ENCODE data around the gene SCD5. TPM values are rescaled to one million over a fixed set of nuclear protein-coding genes. Genes with fewer than 3 reads are reported as not detected.

The SCD5 gene
- polyA plus RNA-seq, 3 donors, result 33.8 to 46.9 (median 40.1) TPM

DNA sequence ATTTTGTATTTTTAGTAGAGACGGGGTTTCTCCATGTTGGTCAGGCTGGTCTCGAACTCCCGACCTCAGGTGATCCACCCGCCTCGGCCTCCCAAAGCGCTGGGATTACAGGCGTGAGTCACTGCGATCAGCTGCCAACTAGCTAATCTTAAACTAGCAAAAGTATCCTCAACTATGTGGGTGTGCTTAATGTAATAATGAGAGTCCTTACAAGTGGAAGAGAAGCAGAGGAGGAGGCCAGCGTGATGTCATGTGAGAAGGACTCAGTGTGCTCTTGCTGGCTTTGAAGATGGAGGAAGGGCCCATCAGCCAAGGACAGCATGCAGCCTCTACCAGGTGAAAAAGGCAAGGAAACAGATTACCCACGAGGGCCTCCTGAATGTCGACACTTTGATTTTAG is 19.6 kb downstream of the SCD5 start:
- DNase-seq (ENCODE audit: extremely low read depth in 1 of 11, low read depth in 9 of 11, low spot score in 4 of 11), result no peak

DNA sequence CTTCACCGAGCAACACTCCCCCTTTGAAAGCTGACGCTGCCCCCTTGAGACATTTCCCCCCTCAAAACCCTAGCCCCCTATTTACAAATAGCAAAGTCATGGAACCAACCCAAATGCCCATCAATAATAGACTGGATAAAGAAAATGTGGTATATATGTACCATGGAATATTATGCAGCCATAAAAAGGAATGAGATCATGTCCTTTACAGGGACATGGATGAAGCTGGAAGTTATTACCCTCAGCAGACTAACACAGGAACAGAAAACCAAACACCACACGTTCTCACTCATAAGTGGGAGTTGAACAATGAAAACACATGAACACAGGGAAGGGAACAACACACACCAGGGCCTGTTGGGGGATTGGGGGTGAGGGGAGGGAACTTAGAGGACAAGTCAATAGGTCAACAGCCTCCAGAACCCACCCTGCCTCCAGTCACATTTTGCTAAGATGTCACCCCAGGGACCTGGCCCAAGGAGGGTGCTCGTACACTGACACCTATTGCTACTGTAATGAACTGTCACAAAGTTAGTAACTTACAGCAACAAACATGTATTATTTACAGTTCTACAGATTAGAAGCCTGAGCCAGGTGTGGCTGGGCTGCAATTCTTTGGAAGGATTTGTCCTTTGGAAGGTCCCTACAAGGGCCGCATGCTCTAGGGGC is 20.6 kb downstream of the SCD5 start:
- no peak for DNase-seq (ENCODE audit: extremely low read depth in 1 of 11, low read depth in 9 of 11, low spot score in 4 of 11)

DNA sequence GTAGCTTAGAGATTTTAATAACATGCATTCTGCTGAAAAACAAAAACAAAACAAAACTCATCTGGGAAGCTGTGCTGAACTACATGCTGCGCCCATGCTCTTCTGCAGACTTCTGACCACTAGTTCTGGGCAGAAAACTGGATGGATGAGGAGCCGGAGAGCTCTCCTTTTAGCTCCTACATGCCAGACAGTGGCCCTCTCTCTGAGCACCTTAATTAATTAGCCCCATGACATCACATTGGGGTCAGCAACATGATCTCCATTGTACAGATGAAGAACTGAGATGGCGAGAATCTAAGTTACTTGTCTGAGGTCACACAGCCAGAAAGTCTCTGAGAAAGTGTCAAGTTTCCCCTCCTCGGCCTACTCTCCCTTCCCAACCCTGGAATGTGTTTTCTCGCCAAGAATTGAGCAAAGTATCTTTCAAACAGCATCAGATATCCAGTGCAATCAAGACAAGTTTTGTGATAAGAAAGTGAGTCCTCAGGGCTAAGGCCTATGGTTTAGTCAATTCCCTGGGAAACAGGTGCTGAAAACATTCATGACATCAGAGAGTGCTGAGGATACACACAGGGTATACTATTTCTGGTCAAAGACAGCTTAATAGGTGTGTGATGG is 21.6 kb downstream of the SCD5 start:
- DNase-seq (ENCODE audit: extremely low read depth in 1 of 11, low read depth in 9 of 11, low spot score in 4 of 11), result no peak

DNA sequence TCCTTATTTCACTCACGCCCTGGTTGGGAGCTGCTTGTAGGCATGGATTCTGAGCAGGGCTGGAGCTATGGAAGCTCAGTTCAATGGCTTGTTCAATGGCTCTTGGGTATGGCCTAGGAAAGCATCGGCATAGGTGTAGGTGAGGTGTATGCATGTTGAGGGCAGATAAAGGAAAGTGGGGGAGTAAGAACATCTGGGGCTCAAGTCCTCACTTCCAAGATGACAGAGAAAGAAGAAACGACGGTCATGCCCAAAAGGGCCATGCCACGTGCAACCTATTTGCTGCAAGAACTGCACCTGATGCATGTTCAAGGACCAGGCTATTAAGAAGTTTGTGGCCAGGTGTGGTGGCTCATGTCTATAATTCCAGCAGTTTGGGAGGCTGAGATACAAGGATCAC is 23.4 kb downstream of the SCD5 start:
- DNase-seq (ENCODE audit: extremely low read depth in 1 of 11, low read depth in 9 of 11, low spot score in 4 of 11), result no peak

DNA sequence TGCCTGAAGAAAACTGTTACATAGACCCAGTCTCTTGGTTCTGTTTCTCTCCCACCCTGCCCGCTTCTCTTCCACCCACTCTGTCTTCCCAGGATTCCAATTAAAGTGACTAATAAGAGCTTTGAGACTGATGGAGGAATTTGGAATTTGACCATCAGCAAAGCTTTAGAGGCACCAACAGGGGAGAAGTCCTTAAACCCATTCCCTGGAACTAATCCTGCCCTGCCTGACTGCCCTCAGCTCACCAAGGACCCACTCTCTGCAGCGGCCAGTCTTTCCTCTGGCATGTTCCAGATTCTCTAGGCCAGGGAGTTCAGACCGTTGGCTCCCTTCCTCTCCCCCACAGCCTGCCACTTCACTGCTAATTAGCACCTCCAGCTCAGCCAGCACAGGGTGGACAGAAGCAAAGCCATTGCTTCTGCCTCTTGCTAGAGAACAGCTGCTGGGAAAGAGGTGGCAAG is 23.9 kb downstream of the SCD5 start:
- no peak for DNase-seq (ENCODE audit: extremely low read depth in 1 of 11, low read depth in 9 of 11, low spot score in 4 of 11)

DNA sequence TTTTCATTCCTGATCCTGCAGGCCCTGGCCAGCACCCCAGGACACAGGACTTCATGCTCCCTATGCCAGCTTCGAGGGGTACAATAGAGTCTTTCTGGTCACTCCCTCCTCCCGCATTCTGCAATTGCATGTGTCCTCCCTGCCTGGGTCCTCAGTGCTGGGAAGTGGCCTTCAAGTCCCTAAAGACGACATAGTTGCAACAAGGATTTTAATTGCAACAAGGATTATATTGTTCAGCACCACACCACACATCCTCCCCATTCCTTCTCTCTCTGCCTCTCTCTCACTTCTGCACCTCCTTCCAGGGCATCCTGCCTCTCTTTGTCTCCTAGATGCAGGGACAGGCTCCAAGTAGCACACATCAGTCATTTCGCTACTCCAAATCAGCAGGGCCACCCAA is 25.5 kb downstream of the SCD5 start:
- DNase-seq (ENCODE audit: extremely low read depth in 1 of 11, low read depth in 9 of 11, low spot score in 4 of 11), result no peak

DNA sequence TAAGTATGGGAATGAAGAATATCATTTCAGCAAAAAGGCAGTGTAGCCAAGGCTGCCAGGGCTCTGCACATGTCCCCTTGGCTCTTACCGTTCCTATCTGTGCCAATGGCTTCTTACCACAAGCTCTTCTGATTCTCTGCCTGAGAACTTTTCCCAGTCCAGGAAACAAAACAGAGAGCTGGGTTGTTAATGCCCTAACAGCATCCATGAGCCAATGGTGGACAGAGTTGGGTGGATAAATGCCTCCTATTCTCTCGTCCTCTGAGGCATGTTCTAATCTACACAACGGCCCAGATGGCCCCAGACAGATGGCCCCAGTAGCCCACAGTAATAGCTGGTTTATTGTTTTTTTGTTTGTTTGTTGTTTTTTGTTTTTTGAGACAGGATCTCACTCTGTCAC is 28.0 kb downstream of the SCD5 start:
- no peak for DNase-seq (ENCODE audit: extremely low read depth in 1 of 11, low read depth in 9 of 11, low spot score in 4 of 11)

DNA sequence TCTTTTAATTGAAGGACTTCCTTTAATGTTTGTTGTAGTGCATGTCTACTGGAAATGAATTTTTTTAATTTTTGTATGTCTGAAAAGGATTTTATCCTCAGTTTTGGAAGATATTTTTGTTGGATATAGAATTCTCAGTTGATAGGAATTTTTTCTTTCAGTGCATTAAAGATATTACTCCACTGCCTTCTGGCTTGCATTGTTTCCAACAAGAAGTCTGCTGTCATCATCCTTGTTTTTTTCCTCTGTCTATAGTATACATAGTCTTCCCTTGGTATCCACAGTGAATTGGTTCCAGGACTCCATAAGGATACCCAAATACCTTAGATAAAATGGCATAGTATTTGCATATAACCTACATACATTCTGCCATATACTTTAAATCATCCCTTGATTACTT is 33.5 kb downstream of the SCD5 start:
- DNase-seq (ENCODE audit: extremely low read depth in 1 of 11, low read depth in 9 of 11, low spot score in 4 of 11), result no peak

DNA sequence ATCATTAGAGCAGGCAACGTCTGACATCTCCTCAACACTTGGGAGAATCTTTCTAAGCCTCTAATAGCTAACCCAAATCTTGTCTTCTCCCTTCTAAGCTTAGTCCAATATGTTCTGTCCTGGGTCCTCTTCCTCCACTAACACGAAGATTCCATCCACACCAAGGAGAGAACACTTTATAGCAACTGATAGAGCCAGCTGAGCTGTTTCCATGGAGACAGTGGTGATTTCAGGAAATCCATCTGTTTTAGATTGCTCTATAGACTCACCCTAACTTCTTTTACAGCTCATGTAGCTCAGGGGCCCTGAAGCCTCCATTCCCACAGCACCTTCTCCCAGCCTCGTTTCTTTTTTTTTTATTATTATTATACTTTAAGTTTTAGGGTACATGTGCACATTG is 37.4 kb downstream of the SCD5 start:
- no peak for DNase-seq (ENCODE audit: extremely low read depth in 1 of 11, low read depth in 9 of 11, low spot score in 4 of 11)

DNA sequence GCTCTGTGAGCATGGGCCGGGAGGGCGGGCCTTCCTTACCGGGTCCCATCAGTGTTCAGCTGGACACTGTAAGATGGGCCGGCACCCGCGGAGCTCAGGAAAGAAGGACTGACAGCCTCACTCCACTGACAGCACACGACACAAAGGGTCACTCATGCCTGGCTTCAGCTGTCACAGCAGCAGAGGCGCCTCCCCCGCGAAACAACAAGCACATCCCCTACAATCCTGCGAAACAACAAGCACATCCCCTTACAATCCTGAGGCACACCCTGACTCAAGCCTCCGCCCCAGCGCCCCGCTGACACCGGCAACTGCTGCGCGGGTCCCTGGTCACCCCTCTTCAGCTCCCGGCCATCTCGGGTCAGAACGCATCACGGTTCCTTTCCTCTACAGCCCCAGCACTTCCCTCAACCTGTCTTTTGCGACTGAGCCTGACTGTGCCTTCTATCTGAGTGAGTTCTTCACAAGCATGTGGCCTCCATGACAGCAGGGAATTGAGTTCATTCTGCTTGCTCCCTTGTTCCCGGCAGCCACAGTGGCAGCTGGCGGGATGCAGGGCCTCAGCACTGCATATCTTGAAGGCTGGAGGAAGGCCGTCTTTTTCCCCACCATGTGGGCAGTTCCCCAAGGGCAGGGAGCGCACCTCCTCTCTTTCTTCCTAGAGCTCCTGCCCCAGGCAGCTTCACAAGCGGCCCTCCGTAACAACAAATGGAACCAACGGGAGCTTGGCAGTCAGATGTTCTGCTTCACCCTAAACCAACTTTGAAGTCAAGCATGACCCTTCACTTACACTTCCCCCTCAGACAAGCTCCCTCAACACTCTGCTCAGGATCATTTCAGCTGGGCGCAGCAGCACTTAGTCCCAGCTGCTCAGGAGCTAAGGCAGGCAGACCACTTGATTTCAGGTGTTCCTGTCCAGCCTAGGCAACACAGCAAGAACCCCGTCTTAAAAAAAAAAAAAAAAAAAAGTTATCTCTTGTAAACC is 39.6 kb downstream of the SCD5 start:
- DNase-seq (ENCODE audit: extremely low read depth in 1 of 11, low read depth in 9 of 11, low spot score in 4 of 11), result no peak

DNA sequence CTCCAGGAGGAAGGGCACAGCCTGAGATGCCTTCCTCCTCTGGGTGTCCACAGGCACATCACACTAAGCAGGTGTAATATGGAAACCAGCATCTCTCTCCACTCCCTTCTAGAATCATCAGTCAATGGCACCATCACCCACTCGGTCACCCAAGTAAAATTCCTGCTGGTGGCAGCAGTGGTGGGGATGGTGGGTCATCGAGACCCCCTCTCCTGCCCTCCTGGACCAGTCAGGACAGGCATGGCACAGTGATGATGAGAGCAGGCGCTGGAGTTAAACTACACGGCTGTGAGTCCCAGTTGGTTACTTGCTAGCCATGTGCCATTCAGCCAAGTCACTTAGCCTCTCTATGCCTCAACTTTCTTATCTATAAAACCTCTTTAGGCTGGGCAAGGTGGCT is 42.5 kb downstream of the SCD5 start:
- no peak for DNase-seq (ENCODE audit: extremely low read depth in 1 of 11, low read depth in 9 of 11, low spot score in 4 of 11)

DNA sequence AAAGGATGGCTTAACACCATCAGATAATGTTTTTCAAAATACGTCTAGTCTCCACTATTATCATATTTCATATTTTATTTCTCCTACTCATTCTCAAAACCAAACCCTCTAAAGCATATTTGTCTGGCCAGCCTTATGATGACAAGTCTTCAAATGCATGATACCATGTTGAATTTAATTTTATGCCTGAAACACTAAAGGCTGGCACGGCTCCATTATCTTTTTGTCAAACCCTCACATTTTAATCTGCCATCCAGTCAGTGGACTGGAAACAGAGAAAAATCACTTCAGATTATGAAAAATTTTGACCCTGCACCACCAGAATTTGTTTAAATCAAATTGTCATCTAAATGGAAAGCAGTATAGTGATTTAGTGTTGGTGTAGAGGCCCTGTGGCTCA is 42.9 kb downstream of the SCD5 start:
- DNase-seq (ENCODE audit: extremely low read depth in 1 of 11, low read depth in 9 of 11, low spot score in 4 of 11), result no peak

DNA sequence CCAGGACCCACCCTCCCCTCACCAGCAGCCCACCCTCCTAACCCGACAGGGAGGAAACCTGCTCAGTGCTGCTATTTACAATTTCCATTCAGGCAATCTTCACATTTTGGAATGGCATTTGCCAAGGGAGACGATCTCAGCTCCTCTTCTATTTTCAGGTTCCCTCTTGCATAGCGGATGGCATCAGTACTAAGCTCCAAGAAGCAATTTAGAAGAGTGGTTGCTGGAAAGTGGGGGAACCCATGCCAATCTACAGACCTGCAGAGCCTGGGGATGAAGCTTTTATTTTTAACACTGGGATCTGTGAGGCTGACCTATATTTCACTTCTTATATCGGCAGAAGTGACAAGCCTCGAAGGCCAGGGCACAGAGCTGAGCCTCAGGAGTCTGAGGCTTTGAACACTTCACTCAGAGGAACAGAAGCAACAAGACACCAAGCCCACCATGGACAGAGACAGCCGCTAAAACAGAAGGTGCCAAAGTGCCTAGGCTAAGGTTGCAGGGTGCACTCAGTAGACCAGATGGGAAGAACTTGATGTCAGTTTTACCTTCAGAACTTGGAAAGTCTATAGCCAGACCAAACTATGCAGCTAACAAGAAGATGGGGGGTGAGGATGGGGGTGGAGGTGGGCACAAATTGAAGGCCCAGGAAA is 44.0 kb downstream of the SCD5 start:
- no peak for DNase-seq (ENCODE audit: extremely low read depth in 1 of 11, low read depth in 9 of 11, low spot score in 4 of 11)

DNA sequence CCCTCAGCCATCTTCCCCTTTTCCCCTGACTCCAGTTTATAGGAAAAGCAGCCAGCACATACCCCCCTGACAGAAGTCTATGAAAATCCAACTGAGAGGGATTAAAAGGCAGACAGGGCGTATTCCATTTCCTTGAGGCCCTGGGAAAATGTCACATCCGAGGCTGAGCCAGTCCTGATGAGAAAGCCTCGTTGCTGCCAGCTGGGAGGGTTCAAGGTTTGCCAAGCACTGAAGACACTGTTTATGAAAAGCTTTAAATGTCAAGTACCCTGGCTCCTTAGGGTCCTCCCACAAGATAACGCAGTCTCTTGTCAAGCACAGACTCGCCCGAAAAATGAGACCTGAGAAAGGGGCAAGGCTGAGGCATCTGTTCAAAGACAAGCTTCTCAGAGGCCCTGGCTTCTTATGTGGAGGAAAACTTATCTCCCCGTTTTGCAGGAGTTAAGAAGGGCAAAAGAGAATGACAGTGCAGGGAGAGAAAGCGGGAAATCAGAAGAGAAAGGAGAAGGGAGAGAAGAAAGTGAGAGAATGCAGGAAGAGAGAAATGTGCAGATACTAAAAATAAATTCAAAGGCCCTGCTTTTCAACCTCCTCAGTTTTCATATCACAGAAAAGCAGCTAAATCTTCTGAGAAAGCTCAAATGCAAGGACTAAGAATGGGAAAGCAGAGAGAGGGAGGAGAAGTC is 44.7 kb downstream of the SCD5 start:
- no peak for DNase-seq (ENCODE audit: extremely low read depth in 1 of 11, low read depth in 9 of 11, low spot score in 4 of 11)

DNA sequence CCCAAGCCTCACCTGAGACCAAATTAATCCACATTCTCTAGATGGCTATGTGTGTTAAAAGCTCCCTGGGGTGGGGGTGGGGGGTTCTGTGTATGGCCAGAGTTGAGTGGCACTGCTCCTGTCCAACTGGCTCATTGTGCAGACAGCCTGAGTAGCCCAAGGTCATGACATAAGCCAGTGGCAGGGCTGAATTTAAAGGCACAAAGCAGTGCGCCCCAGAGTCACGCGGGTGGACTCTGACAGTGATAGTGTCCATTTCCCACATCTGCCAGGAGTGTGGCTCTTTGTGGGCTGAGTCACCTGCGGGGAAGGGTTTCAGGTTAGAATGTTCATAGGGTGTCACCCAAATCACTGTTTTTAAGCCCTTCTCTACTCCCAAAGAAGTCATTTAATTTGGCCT is 45.4 kb downstream of the SCD5 start:
- DNase-seq (ENCODE audit: extremely low read depth in 1 of 11, low read depth in 9 of 11, low spot score in 4 of 11), result no peak

DNA sequence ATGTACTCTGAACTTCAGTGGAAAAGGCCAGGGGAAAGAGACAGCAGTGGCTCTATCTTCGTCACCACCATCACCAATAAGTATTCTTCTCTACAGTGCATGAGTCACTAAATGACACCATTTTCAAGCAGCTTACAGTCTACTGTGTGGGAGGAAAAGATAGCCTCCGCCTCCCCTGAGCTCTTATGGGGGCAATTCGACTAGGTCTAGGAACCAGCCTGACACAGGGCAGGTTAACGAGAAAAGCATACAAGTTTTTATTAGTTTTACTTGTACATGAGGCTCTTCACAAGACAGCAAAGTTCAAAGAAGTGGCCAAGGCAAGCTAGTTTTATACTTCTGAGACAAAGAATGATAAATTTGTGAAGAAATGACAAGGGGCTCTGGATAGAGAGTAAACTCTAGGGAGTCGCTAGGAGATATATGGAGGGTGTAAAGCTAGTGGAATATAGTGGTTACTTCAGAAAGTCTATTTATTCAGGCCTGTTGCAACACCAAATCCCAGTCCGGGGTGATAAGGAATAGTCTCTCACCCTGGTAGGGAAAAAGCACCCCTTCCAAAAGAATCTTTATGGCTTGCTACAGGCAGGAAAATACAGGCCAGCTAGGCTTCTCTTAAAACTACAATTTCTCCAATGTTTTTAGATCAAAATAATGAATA is 49.7 kb downstream of the SCD5 start:
- no peak for DNase-seq (ENCODE audit: extremely low read depth in 1 of 11, low read depth in 9 of 11, low spot score in 4 of 11)

DNA sequence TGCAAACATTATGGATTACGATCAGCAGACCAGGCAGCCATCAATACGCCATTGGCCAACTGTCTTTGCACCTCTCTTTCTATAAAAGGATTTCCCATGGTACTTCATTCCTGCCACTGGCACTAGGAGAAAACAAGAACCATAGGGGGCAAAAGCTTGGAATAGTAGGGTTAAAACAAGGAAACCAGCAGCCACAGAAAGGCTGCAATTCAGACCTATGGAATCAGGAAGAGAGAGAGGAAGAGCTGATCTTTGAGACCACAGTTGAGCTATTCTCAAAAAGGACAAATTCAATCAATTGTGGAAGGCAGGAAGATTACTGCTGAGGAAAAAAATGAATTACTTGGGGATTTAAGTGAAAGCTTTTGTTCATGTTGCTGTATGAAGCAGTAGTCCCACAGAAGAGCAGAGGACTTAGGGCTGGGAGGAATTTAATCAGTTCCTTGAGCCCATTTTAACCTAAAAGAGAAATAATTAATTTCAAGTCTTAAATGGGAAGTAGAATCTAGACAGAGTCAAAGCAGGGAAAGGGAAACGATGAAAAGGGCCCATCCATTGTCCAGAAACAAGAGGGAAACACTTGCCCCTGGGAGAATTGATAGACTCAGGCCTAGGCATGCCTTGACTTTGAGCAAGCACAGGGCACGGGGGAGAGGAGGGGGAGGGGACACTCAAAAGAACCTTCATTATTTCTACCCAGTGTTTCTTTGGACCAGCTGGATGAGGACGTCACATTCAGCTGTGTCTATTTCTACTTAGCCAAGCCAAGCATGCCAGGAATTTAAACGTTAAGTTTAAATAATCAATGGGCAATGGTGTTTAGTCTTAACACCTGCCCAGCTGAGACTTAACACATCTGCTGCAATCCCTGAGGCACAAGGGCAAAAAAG is 50.7 kb downstream of the SCD5 start:
- no peak for DNase-seq (ENCODE audit: extremely low read depth in 1 of 11, low read depth in 9 of 11, low spot score in 4 of 11)

All from renal cortex interstitium (tissue), 11 donors.